ENCODE results near the gene RNF40.

- TF ChIP-seq CTCF (IDR thresholded peaks at IDR 0.05; ENCODE audit: borderline replicate concordance, extremely low read depth, low read length, poor library complexity, severe bottlenecking) (no peak), EZH2 (IDR thresholded peaks at IDR 0.05; ENCODE audit: borderline replicate concordance, low read depth, low read length, severe bottlenecking) (no peak)
These were observed 4.8 kb downstream of the RNF40 start for GRCh38 chr16:30766933-30767284.
